Activated CD4-positive, CD25-positive, alpha-beta regulatory T cell treated with anti-CD3 and anti-CD28 coated beads, Interleukin-2, amount 50 U/mL, for 24 hours (primary cell): ENCODE results near the gene MAGEB16.

Source experiments
- ATAC-seq, 2 donors: fragments of 150-1000 bp; cut with Tn5 transposase; one replicate each; pipeline ENCODE4 v1.10.0; 2021; ENCODE audit warnings: mild to moderate bottlenecking in 1 of 2, moderate library complexity in 1 of 2

Gene MAGEB16

GRCh38 chrX:35798042-35798441 lies at the start of gene MAGEB16:
TSS of gene MAGEB16 (plus strand) at chrX:35798342. CDS start at chrX:35802197, 3,855 bp downstream.
- ATAC-seq = no peak

- no peak for ATAC-seq
Measured at GRCh38 chrX:35773958-35774564, 24.1 kb upstream of the MAGEB16 start.

- ATAC-seq = no peak
Measured at GRCh38 chrX:35785075-35785474, 13.1 kb upstream of the MAGEB16 start.

- ATAC-seq = no peak
Measured at GRCh38 chrX:35786271-35786670, 11.9 kb upstream of the MAGEB16 start.

GRCh38 chrX:35787867-35788266 lies 10.3 kb upstream of the MAGEB16 start:
- ATAC-seq = no peak

GRCh38 chrX:35800474-35800873 lies 2.3 kb downstream of the MAGEB16 start:
- no peak for ATAC-seq

GRCh38 chrX:35809781-35810180 lies 11.6 kb downstream of the MAGEB16 start:
- no peak for ATAC-seq

GRCh38 chrX:35819241-35819640 lies 21.1 kb downstream of the MAGEB16 start:
- no peak for ATAC-seq

- no peak for ATAC-seq
Measured at GRCh38 chrX:35826503-35826902, 28.4 kb downstream of the MAGEB16 start.

- no peak for ATAC-seq
Measured at GRCh38 chrX:35829501-35829900, 31.4 kb downstream of the MAGEB16 start.

GRCh38 chrX:35841872-35842271 lies 43.7 kb downstream of the MAGEB16 start:
- ATAC-seq = no peak

- ATAC-seq = no peak
Measured at GRCh38 chrX:35842674-35843073, 44.5 kb downstream of the MAGEB16 start.

- ATAC-seq = no peak
Measured at GRCh38 chrX:35847736-35848135, 49.6 kb downstream of the MAGEB16 start.
